NB4 (cell line): Measurements from ENCODE around the gene COL5A1.

Source experiments
- CTCF ChIP-seq: IDR thresholded peaks from one replicate; pipeline ENCODE4 v1.5.1; 2012; ENCODE audit warnings: low read depth, low read length
- MAX ChIP-seq: IDR thresholded peaks from 2 replicates; pipeline ENCODE4 v1.6.1; 2011; ENCODE audit warnings: low read depth, low read length
- MYC ChIP-seq: IDR thresholded peaks from 2 replicates; pipeline ENCODE4 v1.6.1; 2011; ENCODE audit warnings: low read depth, low read length
- POLR2A ChIP-seq: IDR thresholded peaks from 2 replicates; pipeline ENCODE4 v1.6.1; 2011; ENCODE audit warnings: mild to moderate bottlenecking; ENCODE audit not compliant: insufficient read length; ENCODE audit errors: extremely low read depth

- TF ChIP-seq CTCF (no peak), POLR2A (no peak), MAX (no peak), MYC (no peak)
Measured at GRCh38 chr9:134837529-134837928, 195.9 kb downstream of the COL5A1 start.
